Hematopoietic multipotent progenitor cell treated with erythropoietin and hydrocortisone succinate and interleukin-3 and kit ligand, for 4 days (in vitro differentiated cells): ENCODE results near the gene CDYL2.

Source experiments
- DNase-seq: peaks from one replicate; pipeline ENCODE4 v3.0.0-alpha.2; 2015

CDYL2 gene

GRCh38 chr16:80704751-80705505 lies 99.5 kb downstream of the CDYL2 start:
- no peak for DNase-seq

- no peak for DNase-seq
Measured at GRCh38 chr16:80703131-80704071, 101.0 kb downstream of the CDYL2 start.

GRCh38 chr16:80702696-80703095 lies 101.7 kb downstream of the CDYL2 start:
- DNase-seq = no peak

GRCh38 chr16:80700558-80700957 lies 103.8 kb downstream of the CDYL2 start:
- DNase-seq = no peak

GRCh38 chr16:80695020-80695419 lies 109.4 kb downstream of the CDYL2 start:
- peak; percentile 55 for DNase-seq

GRCh38 chr16:80693553-80693952 lies 110.8 kb downstream of the CDYL2 start:
- DNase-seq = no peak

- DNase-seq = no peak
Measured at GRCh38 chr16:80692270-80692669, 112.1 kb downstream of the CDYL2 start.

- DNase-seq = no peak
Measured at GRCh38 chr16:80691111-80691741, 113.2 kb downstream of the CDYL2 start.

GRCh38 chr16:80689487-80689886 lies 114.9 kb downstream of the CDYL2 start:
- DNase-seq = no peak

- DNase-seq = peak; percentile 43
Measured at GRCh38 chr16:80687606-80688005, 116.8 kb downstream of the CDYL2 start.

GRCh38 chr16:80684906-80685305 lies 119.5 kb downstream of the CDYL2 start:
- no peak for DNase-seq

GRCh38 chr16:80684136-80684765 lies 120.1 kb downstream of the CDYL2 start:
- DNase-seq = no peak

- no peak for DNase-seq
Measured at GRCh38 chr16:80683646-80684045, 120.8 kb downstream of the CDYL2 start.

- no peak for DNase-seq
Measured at GRCh38 chr16:80682421-80683070, 121.9 kb downstream of the CDYL2 start.

- no peak for DNase-seq
Measured at GRCh38 chr16:80681436-80681835, 123.0 kb downstream of the CDYL2 start.

- no peak for DNase-seq
Measured at GRCh38 chr16:80680839-80681238, 123.6 kb downstream of the CDYL2 start.

- DNase-seq = no peak
Measured at GRCh38 chr16:80680046-80680445, 124.4 kb downstream of the CDYL2 start.

GRCh38 chr16:80674884-80675283 lies 129.5 kb downstream of the CDYL2 start:
- no peak for DNase-seq

- DNase-seq = no peak
Measured at GRCh38 chr16:80672379-80672778, 132.0 kb downstream of the CDYL2 start.

GRCh38 chr16:80671281-80671849 lies 133.0 kb downstream of the CDYL2 start:
- DNase-seq = peak; percentile 64

GRCh38 chr16:80670170-80670865 lies 134.1 kb downstream of the CDYL2 start:
- DNase-seq = no peak
